OCI-LY7 (cell line): ENCODE data around the gene NCKAP5.

ENCODE experiments used
- EZH2phosphoT487 ChIP-seq: fragments of 200-600 bp; sonication (generic); IDR thresholded peaks from 2 replicates; pipeline ENCODE4 v1.6.1; 2018; ENCODE audit warnings: low read depth, borderline replicate concordance, mild to moderate bottlenecking, mixed run types, antibody characterized with exemption, low read length, moderate library complexity, mixed read lengths
- TF ChIP-seq, protein P1 (sequence below): fragments of 200-600 bp; sonication (generic); conservative IDR thresholded peaks from 2 replicates; pipeline ENCODE4 v1.5.1; 2014; ENCODE audit warnings: mild to moderate bottlenecking, antibody characterized with exemption, low read length, moderate library complexity, mixed read lengths

DNA sequence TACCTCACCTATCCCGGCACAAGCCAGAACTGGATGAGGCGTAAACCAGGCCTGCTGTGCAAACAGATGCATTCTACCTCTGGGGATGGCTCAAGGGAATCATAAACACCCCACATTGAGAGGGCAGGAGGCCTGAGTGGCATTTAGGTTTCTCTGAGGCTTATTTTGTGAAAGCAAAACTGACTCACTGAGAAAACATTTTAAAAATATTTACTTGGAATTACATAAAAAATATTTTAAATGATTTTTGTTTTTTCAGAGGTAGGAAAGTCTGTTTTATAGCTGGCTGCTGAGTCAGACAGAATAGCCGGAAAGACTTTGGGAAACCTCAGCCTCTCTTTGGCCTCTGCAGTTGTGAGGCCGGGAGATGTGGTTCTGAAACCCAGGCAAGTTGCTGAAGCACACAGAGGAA lies 244.1 kb downstream of the NCKAP5 start:
- TF ChIP-seq, protein P1, sequence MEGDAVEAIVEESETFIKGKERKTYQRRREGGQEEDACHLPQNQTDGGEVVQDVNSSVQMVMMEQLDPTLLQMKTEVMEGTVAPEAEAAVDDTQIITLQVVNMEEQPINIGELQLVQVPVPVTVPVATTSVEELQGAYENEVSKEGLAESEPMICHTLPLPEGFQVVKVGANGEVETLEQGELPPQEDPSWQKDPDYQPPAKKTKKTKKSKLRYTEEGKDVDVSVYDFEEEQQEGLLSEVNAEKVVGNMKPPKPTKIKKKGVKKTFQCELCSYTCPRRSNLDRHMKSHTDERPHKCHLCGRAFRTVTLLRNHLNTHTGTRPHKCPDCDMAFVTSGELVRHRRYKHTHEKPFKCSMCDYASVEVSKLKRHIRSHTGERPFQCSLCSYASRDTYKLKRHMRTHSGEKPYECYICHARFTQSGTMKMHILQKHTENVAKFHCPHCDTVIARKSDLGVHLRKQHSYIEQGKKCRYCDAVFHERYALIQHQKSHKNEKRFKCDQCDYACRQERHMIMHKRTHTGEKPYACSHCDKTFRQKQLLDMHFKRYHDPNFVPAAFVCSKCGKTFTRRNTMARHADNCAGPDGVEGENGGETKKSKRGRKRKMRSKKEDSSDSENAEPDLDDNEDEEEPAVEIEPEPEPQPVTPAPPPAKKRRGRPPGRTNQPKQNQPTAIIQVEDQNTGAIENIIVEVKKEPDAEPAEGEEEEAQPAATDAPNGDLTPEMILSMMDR, result no peak
- TF ChIP-seq EZH2phosphoT487, result no peak
